ENCODE data around the gene GNL2.
"Not testable (repeated sequence)": the region's sequence is repeated elsewhere in the genome, so short reads cannot be mapped to it uniquely, and the experiment has no call there.

GNL2 gene

GRCh38 chr1:37540036-37540785 is 55.5 kb downstream of the GNL2 start:
- no peaks in the 10 kb centered on the region for H3K9me3 ChIP-seq (ENCODE audit: severe bottlenecking)
- no peak overlapping the region for H3K4me3 ChIP-seq (ENCODE audit: low read depth, low read length)
- no peaks in the 10 kb centered on the region for H3K27me3 ChIP-seq (ENCODE audit: insufficient read depth, low read depth, severe bottlenecking)
- no peak for TF ChIP-seq CTCF (IDR thresholded peaks at IDR 0.05; ENCODE audit: low read depth, low read length)
- H3K27ac ChIP-seq: no peak overlapping the region
- H3K36me3 ChIP-seq: peaks cover 73% of the 10 kb centered on the region
- no peak for DNase-seq

- peaks cover 64% of the 10 kb centered on the region for H3K36me3 ChIP-seq
- not testable (repeated sequence) for DNase-seq; H3K27ac ChIP-seq; H3K4me3 ChIP-seq (ENCODE audit: low read depth, low read length); H3K27me3 ChIP-seq (ENCODE audit: insufficient read depth, low read depth, severe bottlenecking); H3K9me3 ChIP-seq (ENCODE audit: severe bottlenecking)
Observed at GRCh38 chr1:37539154-37539553, 56.6 kb downstream of the GNL2 start.

GRCh38 chr1:37537378-37537777 is 58.4 kb downstream of the GNL2 start:
- H3K9me3 ChIP-seq (ENCODE audit: severe bottlenecking): no peaks in the 10 kb centered on the region
- H3K4me3 ChIP-seq (ENCODE audit: low read depth, low read length): no peak overlapping the region
- H3K27ac ChIP-seq: no peak overlapping the region
- peaks cover 61% of the 10 kb centered on the region for H3K36me3 ChIP-seq
- H3K27me3 ChIP-seq (ENCODE audit: insufficient read depth, low read depth, severe bottlenecking): no peaks in the 10 kb centered on the region
- TF ChIP-seq CTCF (IDR thresholded peaks at IDR 0.05; ENCODE audit: low read depth, low read length): no peak
- no peak for DNase-seq

GRCh38 chr1:37533317-37534093 is 62.2 kb downstream of the GNL2 start:
- no peaks in the 10 kb centered on the region for H3K27me3 ChIP-seq (ENCODE audit: insufficient read depth, low read depth, severe bottlenecking)
- TF ChIP-seq CTCF (IDR thresholded peaks at IDR 0.05; ENCODE audit: low read depth, low read length): no peak
- no peak overlapping the region for H3K4me3 ChIP-seq (ENCODE audit: low read depth, low read length)
- H3K36me3 ChIP-seq: peaks cover 29% of the 10 kb centered on the region
- DNase-seq: no peak
- H3K9me3 ChIP-seq (ENCODE audit: severe bottlenecking): no peaks in the 10 kb centered on the region
- no peak overlapping the region for H3K27ac ChIP-seq

- not testable (repeated sequence) for H3K9me3 ChIP-seq (ENCODE audit: severe bottlenecking); DNase-seq; H3K27me3 ChIP-seq (ENCODE audit: insufficient read depth, low read depth, severe bottlenecking); H3K27ac ChIP-seq; H3K4me3 ChIP-seq (ENCODE audit: low read depth, low read length)
- H3K36me3 ChIP-seq: peaks cover 22% of the 10 kb centered on the region
Observed at GRCh38 chr1:37532418-37533156, 63.1 kb downstream of the GNL2 start.

GRCh38 chr1:37529888-37530287 is 65.8 kb downstream of the GNL2 start:
- H3K36me3 ChIP-seq; H3K9me3 ChIP-seq (ENCODE audit: severe bottlenecking); DNase-seq; H3K4me3 ChIP-seq (ENCODE audit: low read depth, low read length); H3K27me3 ChIP-seq (ENCODE audit: insufficient read depth, low read depth, severe bottlenecking); H3K27ac ChIP-seq: not testable (repeated sequence)

- no peak for TF ChIP-seq CTCF (IDR thresholded peaks at IDR 0.05; ENCODE audit: low read depth, low read length)
- no peaks in the 10 kb centered on the region for H3K9me3 ChIP-seq (ENCODE audit: severe bottlenecking)
Observed at GRCh38 chr1:37519613-37520012, 76.1 kb downstream of the GNL2 start.

GRCh38 chr1:37518929-37519328 is 76.8 kb downstream of the GNL2 start:
- H3K36me3 ChIP-seq; H3K27ac ChIP-seq; DNase-seq; H3K27me3 ChIP-seq (ENCODE audit: insufficient read depth, low read depth, severe bottlenecking); H3K4me3 ChIP-seq (ENCODE audit: low read depth, low read length); H3K9me3 ChIP-seq (ENCODE audit: severe bottlenecking): not testable (repeated sequence)

More at GRCh38 chr1:37519613-37520012, 76.1 kb downstream of the GNL2 start:
- H3K27me3 ChIP-seq (ENCODE audit: insufficient read depth, low read depth, severe bottlenecking): no peaks in the 10 kb centered on the region
- H3K36me3 ChIP-seq: no peaks in the 10 kb centered on the region
- no peak overlapping the region for H3K27ac ChIP-seq
- no peak overlapping the region for H3K4me3 ChIP-seq (ENCODE audit: low read depth, low read length)
- DNase-seq: no peak

- H3K27me3 ChIP-seq (ENCODE audit: insufficient read depth, low read depth, severe bottlenecking); H3K9me3 ChIP-seq (ENCODE audit: severe bottlenecking); DNase-seq; H3K36me3 ChIP-seq; H3K27ac ChIP-seq; H3K4me3 ChIP-seq (ENCODE audit: low read depth, low read length): not testable (repeated sequence)
Observed at GRCh38 chr1:37518241-37518640, 77.5 kb downstream of the GNL2 start.

Measured in WERI-Rb-1 (cell line).